Measurements from ENCODE around the gene ANXA2. TPM values are rescaled to one million over a fixed set of nuclear protein-coding genes. Genes with fewer than 3 reads are reported as not detected.
"Not testable (repeated sequence)": the region's sequence is repeated elsewhere in the genome, so short reads cannot be mapped to it uniquely, and the experiment has no call there.

ANXA2 gene
- total and polyA plus RNA-seq, 4 donors, result 62.7 to 138 (median 107) TPM

- TF ChIP-seq HNF4G (IDR thresholded peaks at IDR 0.05) (no peak), HNF4A (conservative IDR thresholded peaks at IDR 0.05) (no peak), GABPA (IDR thresholded peaks at IDR 0.05 in 1 of 2, conservative IDR thresholded peaks at IDR 0.05 in 1 of 2) (no peak), ATF3 (IDR thresholded peaks at IDR 0.05) (no peak)
These were observed 9.6 kb upstream of the ANXA2 start (continued) for GRCh38 chr15:60407415-60407805.

- Histone ChIP-seq H3K36me3 (ENCODE audit: control insufficient read depth in 4 of 4, insufficient read depth in 3 of 4, low read depth in 1 of 4, low read length in 3 of 4) (no peaks in the 10 kb centered on the region), H3K4me1 (ENCODE audit: control insufficient read depth in 4 of 4, insufficient read depth in 4 of 4, low read length in 3 of 4) (peaks cover 0 to 13% (median 9%) of the 10 kb centered on the region in 4 donors), H3K27ac (ENCODE audit: low read depth in 1 of 2, low read length in 2 of 2) (no peak overlapping the region), H3K9me3 (ENCODE audit: control insufficient read depth in 4 of 4, low read length in 3 of 4) (no peaks in the 10 kb centered on the region), H3K27me3 (ENCODE audit: control insufficient read depth in 4 of 4, insufficient read depth in 4 of 4, low read length in 3 of 4) (no peaks in the 10 kb centered on the region), H3K4me3 (ENCODE audit: low read depth in 1 of 3, low read length in 3 of 3) (no peak overlapping the region), H3K9ac (ENCODE audit: low read depth in 1 of 2, low read length in 2 of 2) (no peak overlapping the region)
- TF ChIP-seq CTCF (IDR thresholded peaks at IDR 0.05; ENCODE audit: low read depth, low read length, missing input control) (no peak), TAF1 (conservative IDR thresholded peaks at IDR 0.05) (no peak), RAD21 (IDR thresholded peaks at IDR 0.05) (no peak)
- DNase-seq (ENCODE audit: low spot score), result no peak
- WGBS, result 91% methylated on average over 2 of the region's 2 CpGs
These were observed 9.0 kb upstream of the ANXA2 start for GRCh38 chr15:60406513-60407414.

- no peak for DNase-seq (ENCODE audit: low spot score)
- TF ChIP-seq RAD21 (IDR thresholded peaks at IDR 0.05) (no peak), RXRA (IDR thresholded peaks at IDR 0.05) (no peak), MAX (IDR thresholded peaks at IDR 0.05) (no peak), GABPA (IDR thresholded peaks at IDR 0.05 in 1 of 2, conservative IDR thresholded peaks at IDR 0.05 in 1 of 2) (no peak), NR2F2 (IDR thresholded peaks at IDR 0.05) (no peak), CTCF (IDR thresholded peaks at IDR 0.05; ENCODE audit: low read depth, low read length, missing input control) (no peak)
These were observed 7.6 kb upstream of the ANXA2 start for GRCh38 chr15:60405399-60405798.

GRCh38 chr15:60404351-60404750 lies 6.6 kb upstream of the ANXA2 start:
- H3K4me1 ChIP-seq (ENCODE audit: control insufficient read depth in 4 of 4, insufficient read depth in 4 of 4, low read length in 3 of 4), result peaks cover 0 to 13% (median 9%) of the 10 kb centered on the region in 4 donors
- not testable (repeated sequence) for H3K9ac ChIP-seq (ENCODE audit: low read depth in 1 of 2, low read length in 2 of 2); H3K36me3 ChIP-seq (ENCODE audit: control insufficient read depth in 4 of 4, insufficient read depth in 3 of 4, low read depth in 1 of 4, low read length in 3 of 4); H3K27me3 ChIP-seq (ENCODE audit: control insufficient read depth in 4 of 4, insufficient read depth in 4 of 4, low read length in 3 of 4); DNase-seq (ENCODE audit: low spot score); H3K27ac ChIP-seq (ENCODE audit: low read depth in 1 of 2, low read length in 2 of 2); H3K9me3 ChIP-seq (ENCODE audit: control insufficient read depth in 4 of 4, low read length in 3 of 4); H3K4me3 ChIP-seq (ENCODE audit: low read depth in 1 of 3, low read length in 3 of 3)
- 97% methylated on average over 12 of the region's 12 CpGs for WGBS

More at GRCh38 chr15:60405399-60405798, 7.6 kb upstream of the ANXA2 start:
- H3K9ac ChIP-seq (ENCODE audit: low read depth in 1 of 2, low read length in 2 of 2), result no peak overlapping the region
- no peak overlapping the region for H3K4me3 ChIP-seq (ENCODE audit: low read depth in 1 of 3, low read length in 3 of 3)
- 47% methylated on average over 2 of the region's 2 CpGs for WGBS
- no peaks in the 10 kb centered on the region for H3K9me3 ChIP-seq (ENCODE audit: control insufficient read depth in 4 of 4, low read length in 3 of 4)
- H3K27ac ChIP-seq (ENCODE audit: low read depth in 1 of 2, low read length in 2 of 2), result no peak overlapping the region
- no peaks in the 10 kb centered on the region for H3K27me3 ChIP-seq (ENCODE audit: control insufficient read depth in 4 of 4, insufficient read depth in 4 of 4, low read length in 3 of 4)
- no peaks in the 10 kb centered on the region for H3K36me3 ChIP-seq (ENCODE audit: control insufficient read depth in 4 of 4, insufficient read depth in 3 of 4, low read depth in 1 of 4, low read length in 3 of 4)
- peaks cover 0 to 13% (median 9%) of the 10 kb centered on the region in 4 donors for H3K4me1 ChIP-seq (ENCODE audit: control insufficient read depth in 4 of 4, insufficient read depth in 4 of 4, low read length in 3 of 4)

All from liver (tissue), 9 donors.